OCI-LY1 (cell line): Measurements from ENCODE around the gene TNS1.

Experiments used
- H2AFZ ChIP-seq: fragments of 200-600 bp; sonication (generic), shearing (Covaris generic); 2 replicates; pipeline ENCODE4 v1.6.0; 2014; ENCODE audit warnings: antibody characterized with exemption, mild to moderate bottlenecking, low read length
- H3F3A ChIP-seq: fragments of 200-600 bp; sonication (generic), shearing (Covaris generic); 2 replicates; pipeline ENCODE4 v1.6.0; 2014; ENCODE audit warnings: mild to moderate bottlenecking, antibody characterized with exemption, low read length, moderate library complexity; ENCODE audit not compliant: insufficient read depth
- H3K27ac ChIP-seq: fragments of 200-600 bp; sonication (generic); 2 replicates; pipeline ENCODE4 v1.5.1; 2014; ENCODE audit warnings: low read length, mixed run types, mild to moderate bottlenecking, low read depth; ENCODE audit not compliant: poor library complexity, severe bottlenecking
- H3K27me3 ChIP-seq: fragments of 200-600 bp; sonication (generic); 2 replicates; pipeline ENCODE4 v1.6.0; 2014; ENCODE audit warnings: antibody characterized with exemption, mild to moderate bottlenecking, low read length, moderate library complexity; ENCODE audit not compliant: insufficient read depth
- H3K36me3 ChIP-seq: fragments of 200-600 bp; sonication (generic); 2 replicates; pipeline ENCODE4 v1.6.1; 2014; ENCODE audit warnings: mild to moderate bottlenecking, antibody characterized with exemption, low read length, moderate library complexity, mixed read lengths; ENCODE audit not compliant: insufficient read depth
- H3K4me1 ChIP-seq: fragments of 200-600 bp; sonication (generic); 2 replicates; pipeline ENCODE4 v1.5.1; 2014; ENCODE audit warnings: mild to moderate bottlenecking, low read length, moderate library complexity; ENCODE audit not compliant: insufficient read depth, severe bottlenecking
- H3K4me2 ChIP-seq: fragments of 200-600 bp; sonication (generic), shearing (Covaris generic); 2 replicates; pipeline ENCODE4 v1.6.1; 2014; ENCODE audit warnings: low read length
- H3K4me3 ChIP-seq: fragments of 200-600 bp; sonication (generic); 2 replicates; pipeline ENCODE4 v1.5.1; 2014; ENCODE audit warnings: low read length, low read depth, mild to moderate bottlenecking, mixed read lengths; ENCODE audit not compliant: poor library complexity, severe bottlenecking
- H3K79me2 ChIP-seq: fragments of 200-600 bp; shearing (Covaris generic); 2 replicates; pipeline ENCODE4 v1.6.1; 2016; ENCODE audit warnings: mixed run types, low read length, mixed read lengths; ENCODE audit not compliant: insufficient read depth
- H3K9ac ChIP-seq: fragments of 200-600 bp; sonication (generic), shearing (Covaris generic); 2 replicates; pipeline ENCODE4 v1.6.1; 2014; ENCODE audit warnings: mild to moderate bottlenecking, low read length, mixed read lengths
- H3K9me2 ChIP-seq: fragments of 200-600 bp; sonication (generic), shearing (Covaris generic); 2 replicates; pipeline ENCODE4 v1.6.1; 2014; ENCODE audit warnings: low read depth, mild to moderate bottlenecking, low read length, mixed read lengths
- H3K9me3 ChIP-seq: fragments of 200-600 bp; shearing (Covaris generic); 2 replicates; pipeline ENCODE4 v1.6.1; 2014; ENCODE audit warnings: low read length, mixed read lengths
- H4K20me1 ChIP-seq: fragments of 200-600 bp; sonication (generic), shearing (Covaris generic); 2 replicates; pipeline ENCODE4 v1.6.0; 2016; ENCODE audit warnings: mild to moderate bottlenecking, low read length; ENCODE audit not compliant: insufficient read depth
- EZH2 ChIP-seq: fragments of 200-600 bp; sonication (generic), shearing (Covaris generic); IDR thresholded peaks from 2 replicates; pipeline ENCODE4 v1.8.0; 2017; ENCODE audit warnings: borderline replicate concordance, mixed run types, mild to moderate bottlenecking, antibody characterized with exemption, low read length, moderate library complexity, mixed read lengths
- TF ChIP-seq, protein P1 (sequence below): fragments of 200-600 bp; sonication (generic), shearing (Covaris generic); IDR thresholded peaks from 2 replicates; pipeline ENCODE4 v1.5.1; 2017; ENCODE audit warnings: mild to moderate bottlenecking, antibody characterized with exemption, low read length, moderate library complexity, mixed read lengths

TNS1 gene

GRCh38 chr2:217804791-217805667 lies 197.8 kb downstream of the TNS1 start:
- Histone ChIP-seq H4K20me1 (no peaks in the 10 kb centered on the region), H3K9me3 (no peaks in the 10 kb centered on the region), H3K9me2 (no peaks in the 10 kb centered on the region), H3K27ac (no peak overlapping the region), H3K27me3 (no peaks in the 10 kb centered on the region), H3K79me2 (no peaks in the 10 kb centered on the region), H3K9ac (no peak overlapping the region), H3K4me3 (no peak overlapping the region), H2AFZ (no peak overlapping the region), H3K36me3 (no peaks in the 10 kb centered on the region), H3K4me1 (no peaks in the 10 kb centered on the region), H3F3A (no peaks in the 10 kb centered on the region), H3K4me2 (no peak overlapping the region)
- TF ChIP-seq, protein P1, sequence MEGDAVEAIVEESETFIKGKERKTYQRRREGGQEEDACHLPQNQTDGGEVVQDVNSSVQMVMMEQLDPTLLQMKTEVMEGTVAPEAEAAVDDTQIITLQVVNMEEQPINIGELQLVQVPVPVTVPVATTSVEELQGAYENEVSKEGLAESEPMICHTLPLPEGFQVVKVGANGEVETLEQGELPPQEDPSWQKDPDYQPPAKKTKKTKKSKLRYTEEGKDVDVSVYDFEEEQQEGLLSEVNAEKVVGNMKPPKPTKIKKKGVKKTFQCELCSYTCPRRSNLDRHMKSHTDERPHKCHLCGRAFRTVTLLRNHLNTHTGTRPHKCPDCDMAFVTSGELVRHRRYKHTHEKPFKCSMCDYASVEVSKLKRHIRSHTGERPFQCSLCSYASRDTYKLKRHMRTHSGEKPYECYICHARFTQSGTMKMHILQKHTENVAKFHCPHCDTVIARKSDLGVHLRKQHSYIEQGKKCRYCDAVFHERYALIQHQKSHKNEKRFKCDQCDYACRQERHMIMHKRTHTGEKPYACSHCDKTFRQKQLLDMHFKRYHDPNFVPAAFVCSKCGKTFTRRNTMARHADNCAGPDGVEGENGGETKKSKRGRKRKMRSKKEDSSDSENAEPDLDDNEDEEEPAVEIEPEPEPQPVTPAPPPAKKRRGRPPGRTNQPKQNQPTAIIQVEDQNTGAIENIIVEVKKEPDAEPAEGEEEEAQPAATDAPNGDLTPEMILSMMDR = no peak
- no peak for TF ChIP-seq EZH2

- TF ChIP-seq, protein P1 = no peak
- no peak for TF ChIP-seq EZH2
- Histone ChIP-seq H3K9ac (no peak overlapping the region), H3K4me1 (no peaks in the 10 kb centered on the region), H3K36me3 (no peaks in the 10 kb centered on the region), H3K4me3 (no peak overlapping the region), H3K9me3 (no peaks in the 10 kb centered on the region), H3K79me2 (no peaks in the 10 kb centered on the region), H3K4me2 (no peak overlapping the region), H3K27me3 (no peaks in the 10 kb centered on the region), H3K27ac (no peak overlapping the region), H3F3A (no peaks in the 10 kb centered on the region), H2AFZ (no peak overlapping the region), H4K20me1 (no peaks in the 10 kb centered on the region), H3K9me2 (no peaks in the 10 kb centered on the region)
Observed at GRCh38 chr2:217804338-217804737, 198.5 kb downstream of the TNS1 start.

GRCh38 chr2:217803653-217803960 lies 199.2 kb downstream of the TNS1 start:
- Histone ChIP-seq H3K9me2 (no peaks in the 10 kb centered on the region), H3K4me2 (no peak overlapping the region), H3F3A (no peaks in the 10 kb centered on the region), H2AFZ (no peak overlapping the region), H3K36me3 (no peaks in the 10 kb centered on the region), H3K9ac (no peak overlapping the region), H3K27me3 (no peaks in the 10 kb centered on the region), H3K79me2 (no peaks in the 10 kb centered on the region), H3K9me3 (no peaks in the 10 kb centered on the region), H3K4me1 (peaks cover 5% of the 10 kb centered on the region), H3K27ac (no peak overlapping the region), H4K20me1 (no peaks in the 10 kb centered on the region), H3K4me3 (no peak overlapping the region)
- no peak for TF ChIP-seq EZH2
- TF ChIP-seq, protein P1 = no peak
